ENCODE results near the gene COX17. TPM values are rescaled to one million over a fixed set of nuclear protein-coding genes. Genes with fewer than 3 reads are reported as not detected.

COX17 gene
- total and polyA plus RNA-seq, 2 of the 13 experiments (the other 11 are each of a cell fraction or from before 2014, with no cell fraction given): 41.4 to 51.0 TPM

- Histone ChIP-seq H2AFZ (ENCODE audit: low read length) (no peak overlapping the region), H4K20me1 (ENCODE audit: insufficient read depth, low read length) (no peaks in the 10 kb centered on the region), H3K27ac (ENCODE audit: extremely low read length, insufficient read depth, low read length) (no peak overlapping the region), H3K4me2 (ENCODE audit: low read depth, low read length) (no peak overlapping the region), H3K27me3 (ENCODE audit: control insufficient read depth in 1 of 2, insufficient read depth in 2 of 2, low read length in 2 of 2) (peaks cover 0 to 10% of the 10 kb centered on the region in 2 experiments; a peak in 2 of 5 replicates), H3K9me3 (ENCODE audit: low read length) (no peaks in the 10 kb centered on the region), H3K4me1 (ENCODE audit: insufficient read depth, low read length) (no peaks in the 10 kb centered on the region), H3K36me3 (replicated peaks in 1 of 2; ENCODE audit: control insufficient read depth in 1 of 2, insufficient read depth in 2 of 2, low read length in 2 of 2) (no peaks in the 10 kb centered on the region), H3K9ac (ENCODE audit: insufficient read depth, low read depth, low read length) (no peak overlapping the region), H3K79me2 (ENCODE audit: insufficient read depth, low read length) (no peaks in the 10 kb centered on the region), H3K4me3 (replicated peaks in 1 of 3; ENCODE audit: insufficient read depth in 1 of 3, low read depth in 2 of 3, low read length in 3 of 3) (no peak overlapping the region)
- 20% methylated on average over 1 of the region's 1 CpG for WGBS (ENCODE audit: low lambda C conversion rate)
- CTCF ChIA-PET (ENCODE audit: low intra/inter-chr PET ratio, low total read pairs): no interaction called here
- TF ChIP-seq ZNF746 (CRISPR knock-in tag; IDR thresholded peaks at IDR 0.05): no peak
- no peak for TF ChIP-seq HIVEP1 (CRISPR knock-in tag; IDR thresholded peaks at IDR 0.05)
- no TSS peak for BruUV-seq (replicated peaks)
- in situ Hi-C loops (cut with HindIII; ENCODE audit: extremely low pct_ligation_motif_present, low pct_unique_long_range_greater_than_20kb): no loop called here
- ATAC-seq: peak; percentile 19; the same call in 1 of the 3 replicates
- POLR2A ChIA-PET: no interaction called here
- intact Hi-C loops (cut with micrococcal nuclease; ENCODE audit: unreplicated experiment): no loop called here
- FAIRE-seq: no peak
- DNase-seq (ENCODE audit: low spot score): no peak
Observed at GRCh38 chr3:119626196-119626595, 51.0 kb downstream of the COX17 start.

DNA sequence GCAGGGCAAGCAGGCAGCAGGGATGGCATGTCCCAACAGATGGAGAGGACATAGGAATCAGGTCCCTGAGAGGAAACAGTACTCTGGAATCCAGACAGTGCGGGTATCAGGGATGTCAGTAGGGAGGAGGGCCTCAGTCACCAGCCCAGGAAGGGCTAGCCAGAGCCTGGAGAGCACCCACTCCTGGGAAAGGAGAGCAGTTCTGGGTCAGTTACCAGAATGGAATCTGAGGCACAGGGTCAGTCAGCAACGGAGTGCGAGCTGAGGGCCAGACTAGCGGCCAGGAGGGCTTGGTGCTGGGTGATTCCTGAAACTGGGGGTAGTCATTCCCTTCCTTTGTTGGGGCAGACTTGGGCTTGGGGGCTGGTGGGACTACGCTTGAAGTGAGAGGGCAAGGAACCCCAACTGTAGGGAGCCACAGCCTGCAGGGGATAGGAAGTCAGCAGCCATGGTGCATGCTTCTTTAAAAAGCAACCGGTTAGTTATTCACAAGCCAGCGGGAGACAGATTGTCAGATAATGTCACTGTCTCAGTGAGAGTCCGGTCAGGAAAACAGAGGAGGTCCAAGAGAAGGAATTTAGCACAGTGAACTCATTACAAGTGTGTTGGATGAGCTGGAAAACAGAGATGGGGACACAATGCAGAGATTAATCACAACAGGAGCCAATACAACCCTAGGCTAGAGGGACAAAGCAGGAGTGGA, 51.6 kb downstream of the COX17 start:
- 6% methylated on average over 5 of the region's 8 CpGs for WGBS (ENCODE audit: low lambda C conversion rate)
- no TSS peak for BruUV-seq (replicated peaks)
- CTCF ChIA-PET (ENCODE audit: low intra/inter-chr PET ratio, low total read pairs): no interaction called here
- Histone ChIP-seq H3K9me3 (ENCODE audit: low read length) (no peaks in the 10 kb centered on the region), H4K20me1 (ENCODE audit: insufficient read depth, low read length) (no peaks in the 10 kb centered on the region), H3K9ac (ENCODE audit: insufficient read depth, low read depth, low read length) (no peak overlapping the region), H2AFZ (ENCODE audit: low read length) (no peak overlapping the region), H3K27me3 (ENCODE audit: control insufficient read depth in 1 of 2, insufficient read depth in 2 of 2, low read length in 2 of 2) (peaks cover 2 to 10% of the 10 kb centered on the region in 2 experiments; a peak in 2 of 5 replicates), H3K4me1 (ENCODE audit: insufficient read depth, low read length) (no peaks in the 10 kb centered on the region), H3K27ac (ENCODE audit: extremely low read length, insufficient read depth, low read length) (no peak overlapping the region), H3K4me2 (ENCODE audit: low read depth, low read length) (no peak overlapping the region), H3K4me3 (replicated peaks in 1 of 3; ENCODE audit: insufficient read depth in 1 of 3, low read depth in 2 of 3, low read length in 3 of 3) (no peak overlapping the region), H3K79me2 (ENCODE audit: insufficient read depth, low read length) (no peaks in the 10 kb centered on the region), H3K36me3 (replicated peaks in 1 of 2; ENCODE audit: control insufficient read depth in 1 of 2, insufficient read depth in 2 of 2, low read length in 2 of 2) (no peaks in the 10 kb centered on the region)
- no peak for DNase-seq (ENCODE audit: low spot score)
- peak; percentile 61 for ATAC-seq
- no peak for FAIRE-seq
- in situ Hi-C loops (cut with HindIII; ENCODE audit: extremely low pct_ligation_motif_present, low pct_unique_long_range_greater_than_20kb) (no loop called here), intact Hi-C loops (cut with micrococcal nuclease; ENCODE audit: unreplicated experiment) (no loop called here)
- POLR2A ChIA-PET: no interaction called here
- TF ChIP-seq NFKBIZ (CRISPR knock-in tag; IDR thresholded peaks at IDR 0.05) (no peak), ZNF549 (CRISPR knock-in tag; IDR thresholded peaks at IDR 0.05) (no peak), TEAD2 (CRISPR knock-in tag; IDR thresholded peaks at IDR 0.05) (no peak), SMARCE1 (IDR thresholded peaks at IDR 0.05; ENCODE audit: borderline replicate concordance) (no peak), ZNF7 (CRISPR knock-in tag; IDR thresholded peaks at IDR 0.05) (no peak), ZNF703 (CRISPR knock-in tag; IDR thresholded peaks at IDR 0.05; ENCODE audit: borderline replicate concordance) (no peak), AFF4 (CRISPR knock-in tag; IDR thresholded peaks at IDR 0.05) (no peak), ZNF484 (CRISPR knock-in tag; IDR thresholded peaks at IDR 0.05; ENCODE audit: borderline replicate concordance, low read depth) (no peak), HMG20A (CRISPR knock-in tag; IDR thresholded peaks at IDR 0.05; ENCODE audit: borderline replicate concordance) (no peak), ZSCAN12 (CRISPR knock-in tag; IDR thresholded peaks at IDR 0.05) (no peak)
- TF ChIP-seq, protein P1, sequence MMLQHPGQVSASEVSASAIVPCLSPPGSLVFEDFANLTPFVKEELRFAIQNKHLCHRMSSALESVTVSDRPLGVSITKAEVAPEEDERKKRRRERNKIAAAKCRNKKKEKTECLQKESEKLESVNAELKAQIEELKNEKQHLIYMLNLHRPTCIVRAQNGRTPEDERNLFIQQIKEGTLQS (CRISPR knock-in tag; IDR thresholded peaks at IDR 0.05): no peak
- TF ChIP-seq, protein P2, sequence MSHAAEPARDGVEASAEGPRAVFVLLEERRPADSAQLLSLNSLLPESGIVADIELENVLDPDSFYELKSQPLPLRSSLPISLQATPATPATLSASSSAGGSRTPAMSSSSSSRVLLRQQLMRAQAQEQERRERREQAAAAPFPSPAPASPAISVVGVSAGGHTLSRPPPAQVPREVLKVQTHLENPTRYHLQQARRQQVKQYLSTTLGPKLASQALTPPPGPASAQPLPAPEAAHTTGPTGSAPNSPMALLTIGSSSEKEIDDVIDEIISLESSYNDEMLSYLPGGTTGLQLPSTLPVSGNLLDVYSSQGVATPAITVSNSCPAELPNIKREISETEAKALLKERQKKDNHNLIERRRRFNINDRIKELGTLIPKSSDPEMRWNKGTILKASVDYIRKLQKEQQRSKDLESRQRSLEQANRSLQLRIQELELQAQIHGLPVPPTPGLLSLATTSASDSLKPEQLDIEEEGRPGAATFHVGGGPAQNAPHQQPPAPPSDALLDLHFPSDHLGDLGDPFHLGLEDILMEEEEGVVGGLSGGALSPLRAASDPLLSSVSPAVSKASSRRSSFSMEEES (CRISPR knock-in tag; IDR thresholded peaks at IDR 0.05): no peak
